Measurements from ENCODE around the gene CLIC4.

CLIC4 gene

DNA sequence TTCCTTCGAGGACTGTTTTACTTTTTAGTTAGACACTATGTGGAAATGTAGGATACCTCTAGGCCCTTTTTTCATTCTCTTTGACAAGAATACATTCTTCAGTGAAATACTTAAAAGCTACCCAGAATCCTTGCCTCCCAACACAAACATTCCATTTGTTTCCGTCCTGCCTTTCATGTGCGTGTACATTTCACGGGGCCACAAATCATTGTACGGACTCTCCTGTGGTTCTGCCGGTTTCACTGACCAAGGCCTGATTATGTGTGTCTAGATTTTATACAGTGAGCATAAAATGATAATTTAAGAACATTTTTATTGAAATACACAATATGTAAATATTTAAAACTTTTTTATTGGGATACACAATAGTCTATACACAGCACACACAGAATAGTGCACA, 108.4 kb downstream of the CLIC4 start:
- DNase-seq (ENCODE audit: extremely low read depth in 1 of 2, low read depth in 1 of 2) = no peak

- no peak for DNase-seq (ENCODE audit: extremely low read depth in 1 of 2, low read depth in 1 of 2)
These were observed 110.2 kb downstream of the CLIC4 start for GRCh38 chr1:24855474-24855873.

DNA sequence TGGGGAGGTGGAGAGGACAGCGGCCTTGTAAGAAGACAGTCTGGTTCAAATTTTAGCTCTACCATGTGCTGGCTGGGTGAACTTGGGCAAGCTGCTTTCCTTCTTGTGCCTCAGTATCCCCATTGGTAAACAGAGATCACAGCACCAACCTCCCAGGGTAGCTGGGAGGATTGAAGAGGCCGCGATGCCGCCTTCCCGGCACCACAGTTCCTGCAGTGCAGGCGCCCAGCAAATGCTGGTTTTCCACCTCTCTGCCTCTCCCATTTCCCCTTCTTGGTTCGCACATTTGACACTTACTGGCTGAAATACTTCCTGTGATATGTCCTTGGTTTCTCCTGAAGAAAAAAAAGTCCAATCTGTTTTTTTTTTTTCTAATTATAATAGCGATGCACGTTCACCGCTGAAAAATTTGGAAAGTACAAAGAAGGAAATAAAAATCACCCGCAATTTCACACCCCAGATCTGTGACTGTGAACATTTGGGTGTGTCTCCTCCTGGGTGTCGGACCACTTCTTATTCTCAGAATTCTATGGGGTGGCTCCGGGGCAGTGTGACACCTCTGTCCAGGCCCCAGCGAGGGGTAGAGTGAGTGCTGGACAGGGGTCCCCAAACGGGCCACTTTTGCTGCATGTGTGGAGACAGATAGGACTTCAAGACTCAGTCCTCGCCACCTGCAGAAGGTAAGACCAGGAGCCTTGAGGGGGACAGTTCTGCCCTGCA, 111.7 kb downstream of the CLIC4 start:
- DNase-seq (ENCODE audit: extremely low read depth in 1 of 2, low read depth in 1 of 2) = no peak

DNA sequence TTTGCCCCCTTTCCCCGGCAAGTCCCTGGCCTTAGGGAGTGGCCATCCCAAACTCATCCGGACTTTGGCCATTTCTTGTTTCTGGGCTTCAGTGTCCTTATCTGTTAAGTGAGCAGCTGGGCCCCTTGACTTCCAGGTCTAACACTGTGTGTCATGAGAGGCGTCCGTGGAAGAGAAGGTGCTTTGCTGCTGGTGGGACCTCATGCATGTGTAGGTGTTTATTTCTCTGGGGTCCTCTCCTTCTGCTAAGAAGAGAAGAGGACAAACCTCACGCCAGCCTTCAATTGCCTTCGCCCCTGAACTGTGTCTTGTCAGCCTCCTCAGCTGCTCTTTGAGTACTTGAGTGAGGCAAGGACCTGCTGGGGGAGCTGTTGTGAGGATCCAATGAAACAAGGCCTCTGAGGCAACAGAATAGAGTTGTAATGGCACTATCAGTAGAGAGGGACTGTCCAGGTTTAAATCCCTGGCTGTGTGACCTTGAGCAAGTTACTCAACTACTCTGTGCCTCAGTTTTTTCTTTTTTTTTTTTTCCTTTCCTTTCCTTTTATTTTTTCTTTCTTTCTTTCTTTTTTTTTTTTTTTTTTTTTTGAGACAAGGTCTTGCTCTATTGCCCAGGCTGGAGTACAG, 112.4 kb downstream of the CLIC4 start:
- no peak for DNase-seq (ENCODE audit: extremely low read depth in 1 of 2, low read depth in 1 of 2)

DNA sequence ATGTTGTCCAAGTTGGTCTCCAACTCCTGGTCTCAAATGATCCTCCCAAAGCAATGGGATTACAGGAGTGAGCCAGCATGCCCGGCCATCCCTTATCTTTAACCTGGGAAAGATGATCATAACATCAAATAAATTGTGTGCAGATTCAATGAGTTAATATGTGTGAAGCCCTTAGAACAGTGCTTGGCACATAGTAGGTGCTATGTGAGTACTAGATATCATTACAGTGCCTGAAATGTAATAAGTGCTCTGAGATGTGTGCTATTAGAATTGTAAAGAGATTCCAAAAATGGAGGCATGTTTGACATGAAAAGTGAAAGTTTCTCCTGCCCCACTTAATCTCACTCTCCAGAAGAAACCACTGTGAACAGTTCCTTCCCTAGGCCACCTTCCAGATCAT, 113.0 kb downstream of the CLIC4 start:
- no peak for DNase-seq (ENCODE audit: extremely low read depth in 1 of 2, low read depth in 1 of 2)

GRCh38 chr1:24859063-24860010, 114.1 kb downstream of the CLIC4 start:
- DNase-seq (ENCODE audit: extremely low read depth in 1 of 2, low read depth in 1 of 2) = no peak

GRCh38 chr1:24860841-24861240, 115.6 kb downstream of the CLIC4 start:
- DNase-seq (ENCODE audit: extremely low read depth in 1 of 2, low read depth in 1 of 2) = no peak

GRCh38 chr1:24861821-24862727, 116.8 kb downstream of the CLIC4 start:
- DNase-seq (ENCODE audit: extremely low read depth in 1 of 2, low read depth in 1 of 2) = no peak

DNA sequence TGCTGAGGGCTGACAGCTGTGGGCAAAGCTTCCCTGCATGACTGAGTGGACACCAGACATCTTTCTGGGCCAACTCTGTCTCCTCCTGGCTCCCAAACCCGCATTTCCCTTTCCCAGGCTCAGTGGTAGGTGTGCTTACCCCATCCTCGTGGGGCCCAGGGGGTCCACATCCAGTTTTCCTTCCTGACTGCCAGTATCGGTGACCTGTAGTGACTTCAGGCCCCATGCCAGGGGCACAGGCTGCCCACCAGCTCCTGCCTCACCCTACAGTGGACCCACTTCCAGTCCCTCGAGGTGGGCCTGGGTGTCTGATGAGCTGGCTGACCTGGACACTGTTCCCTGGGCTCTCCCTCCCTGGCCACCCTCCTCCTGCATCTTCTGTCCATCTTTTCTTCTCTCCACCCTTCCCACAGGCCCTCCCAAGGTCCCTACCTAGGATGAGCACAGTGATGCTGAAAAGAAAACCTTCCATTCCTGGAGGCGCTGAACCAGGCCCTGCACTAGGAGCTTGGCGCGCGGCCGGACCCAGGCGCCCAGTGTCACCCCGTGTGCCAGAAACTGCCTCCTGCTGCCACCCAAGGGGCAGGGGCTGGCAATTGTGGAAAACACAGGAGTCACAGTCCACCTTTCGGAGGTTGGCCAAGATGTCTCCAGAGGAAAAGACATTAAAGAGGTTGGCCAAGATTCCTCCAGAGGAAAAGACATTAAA, 117.7 kb downstream of the CLIC4 start:
- DNase-seq (ENCODE audit: extremely low read depth in 1 of 2, low read depth in 1 of 2) = no peak

DNA sequence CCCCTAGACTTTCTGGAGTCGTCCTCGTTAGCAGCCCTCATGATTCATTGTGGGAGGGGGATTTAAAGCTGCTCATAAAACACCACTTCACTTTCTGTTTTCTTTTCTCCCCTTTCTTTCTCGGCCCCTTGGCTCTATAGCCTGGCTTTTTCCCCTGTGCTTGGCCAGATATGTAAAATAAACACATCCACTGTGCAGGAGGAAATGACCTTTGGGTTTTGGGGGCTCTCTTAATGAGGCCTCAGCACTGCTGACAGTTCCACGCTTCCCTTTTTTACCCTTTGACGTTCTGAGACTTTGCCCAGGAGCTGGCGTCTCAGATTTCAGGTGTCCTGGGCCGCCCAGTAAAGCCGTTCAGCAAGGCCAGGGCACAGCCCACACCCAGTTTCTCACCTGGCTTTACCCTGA, 119.1 kb downstream of the CLIC4 start:
- DNase-seq (ENCODE audit: extremely low read depth in 1 of 2, low read depth in 1 of 2) = no peak

- no peak for DNase-seq (ENCODE audit: extremely low read depth in 1 of 2, low read depth in 1 of 2)
These were observed 119.9 kb downstream of the CLIC4 start for GRCh38 chr1:24865168-24865567.

- DNase-seq (ENCODE audit: extremely low read depth in 1 of 2, low read depth in 1 of 2) = no peak
These were observed 120.3 kb downstream of the CLIC4 start for GRCh38 chr1:24865587-24865986.

DNA sequence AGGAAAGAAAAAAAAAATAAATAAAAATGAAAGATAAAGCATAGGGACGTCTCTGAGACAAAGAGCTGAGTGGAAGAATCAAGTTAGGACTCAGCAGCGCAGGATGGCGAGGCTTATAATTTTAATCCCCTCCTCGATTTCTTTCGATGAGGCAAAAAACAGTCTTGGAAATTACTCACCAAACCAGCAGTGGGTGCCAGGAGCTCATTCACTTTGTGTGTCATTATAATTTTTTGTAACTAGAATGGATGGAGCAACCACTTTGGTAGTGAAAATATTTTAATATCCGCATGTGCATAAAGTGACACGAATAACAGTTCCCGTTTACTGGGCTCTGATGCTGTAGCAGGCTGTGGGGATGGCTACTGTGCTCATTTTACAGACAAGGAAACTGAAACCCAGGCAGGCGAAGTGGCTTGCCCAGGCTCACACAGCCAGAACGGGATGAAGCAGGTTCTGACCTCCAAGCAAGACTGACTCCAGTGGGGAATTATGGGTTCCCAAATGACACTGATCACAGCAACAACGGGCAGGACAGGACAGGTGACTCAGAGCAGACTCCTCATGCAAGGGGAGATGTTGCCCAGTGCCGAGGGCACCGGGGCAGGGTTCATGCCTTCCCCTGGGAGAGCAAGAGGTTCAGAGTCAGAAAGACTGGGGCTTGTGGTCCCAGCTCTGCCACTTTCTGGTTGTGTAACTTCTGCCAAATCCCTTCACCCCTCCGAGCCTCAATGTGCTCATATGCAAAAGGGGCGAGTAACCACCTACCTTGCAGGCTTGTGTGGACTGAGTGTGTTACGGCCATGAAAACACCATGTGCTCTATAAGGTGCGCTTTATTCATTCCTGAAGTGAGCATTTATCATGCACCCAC, 121.2 kb downstream of the CLIC4 start:
- no peak for DNase-seq (ENCODE audit: extremely low read depth in 1 of 2, low read depth in 1 of 2)

DNA sequence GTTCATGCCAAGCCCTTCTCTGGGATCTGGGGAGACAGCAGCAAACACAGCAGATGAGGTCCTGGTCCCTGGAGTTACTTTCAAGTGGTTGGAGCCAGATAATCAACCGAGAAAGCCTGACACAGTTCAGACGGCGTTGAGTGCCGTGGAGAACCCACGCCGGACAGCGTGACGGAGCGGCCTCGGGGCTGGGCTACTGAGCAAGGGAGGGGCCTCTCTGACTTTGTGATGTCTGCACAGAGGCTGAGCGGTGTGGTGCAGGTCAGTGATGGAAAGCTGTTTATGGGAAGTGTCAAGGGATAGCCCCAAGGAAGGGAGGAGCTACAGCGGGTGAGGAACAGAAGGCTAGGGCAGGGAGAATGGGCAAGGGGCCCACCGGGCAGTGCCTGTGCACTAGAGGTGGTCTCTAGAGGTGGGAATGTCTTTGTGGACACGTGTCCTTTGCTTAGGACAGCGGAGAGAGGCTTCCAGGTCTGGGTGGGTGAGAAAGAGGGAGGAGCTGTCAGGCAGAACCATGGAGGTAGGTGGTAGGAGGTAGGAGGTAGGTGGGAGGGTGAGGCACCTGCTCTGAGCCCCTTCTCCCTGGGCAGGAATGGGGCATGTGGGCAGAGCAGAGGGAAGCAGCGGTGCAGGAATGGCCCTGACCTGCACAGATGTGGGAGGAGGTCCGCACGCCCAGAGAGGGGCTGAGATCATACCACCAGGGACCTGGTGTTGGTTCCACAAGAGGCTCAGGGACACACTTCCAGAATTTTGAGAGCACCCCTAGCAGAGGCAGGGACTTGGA, 122.0 kb downstream of the CLIC4 start:
- DNase-seq (ENCODE audit: extremely low read depth in 1 of 2, low read depth in 1 of 2) = no peak

- DNase-seq (ENCODE audit: extremely low read depth in 1 of 2, low read depth in 1 of 2) = no peak
These were observed 123.0 kb downstream of the CLIC4 start for GRCh38 chr1:24868016-24868875.

GRCh38 chr1:24870551-24871195, 125.4 kb downstream of the CLIC4 start:
- no peak for DNase-seq (ENCODE audit: extremely low read depth in 1 of 2, low read depth in 1 of 2)

Measured in stimulated activated CD8-positive, alpha-beta memory T cell treated with anti-CD3 and anti-CD28 coated beads, Interleukin-7, amount 100 ng/mL, for 48 hours (primary cell).